Prostate gland (tissue), 2 donors: ENCODE data around the gene IRGQ.

ENCODE experiments used
- CTCF ChIP-seq, 4 experiments: fragments of 200-600 bp in 2 of 4; fragments of 450-650 bp in 2 of 4; sonication (generic) in 2 of 4; IDR thresholded peaks; 1 replicate in 3 of 4; 2 replicates in 1 of 4; pipeline ENCODE4 v1.5.1; 2016 to 2019; ENCODE audit warnings: antibody characterized with exemption in 4 of 4, mild to moderate bottlenecking in 2 of 4, moderate library complexity in 2 of 4
- POLR2A ChIP-seq: fragments of 450-650 bp; IDR thresholded peaks from one replicate; pipeline ENCODE4 v1.6.1; 2016; ENCODE audit warnings: antibody characterized with exemption, mild to moderate bottlenecking
- POLR2AphosphoS5 ChIP-seq: sonication (generic); formaldehyde crosslinking; IDR thresholded peaks from one replicate; pipeline ENCODE4 v1.6.1; 2017; ENCODE audit warnings: antibody characterized with exemption

- TF ChIP-seq CTCF (IDR thresholded peaks at IDR 0.05) (no peak), POLR2A (no peak), POLR2AphosphoS5 (no peak)
These were observed 57.0 kb downstream of the IRGQ start for GRCh38 chr19:43538922-43539321.
